WTC11 (cell line): ENCODE measurements around the gene LINS1. TPM values are rescaled to one million over a fixed set of nuclear protein-coding genes. Genes with fewer than 3 reads are reported as not detected.

ENCODE experiments used
- ATAC-seq: fragments of 200-7000 bp; cut with Tn5 transposase; 2 replicates; pipeline ENCODE4 v1.10.0; 2021; ENCODE audit warnings: mild to moderate bottlenecking, moderate library complexity
- CTCF ChIA-PET: fragments of 300-600 bp; sonication (Branson Sonifier 250); formaldehyde crosslinking; loops from one replicate; lab custom pipeline; 2021; ENCODE audit warnings: antibody characterized with exemption; lab: Charles Lee
- POLR2A ChIA-PET: fragments of 350-600 bp; sonication (Branson Sonifier 250); formaldehyde crosslinking; loops from one replicate; lab custom pipeline; 2021; ENCODE audit warnings: antibody characterized with exemption; lab: Charles Lee
- DNase-seq: peaks from one replicate; pipeline ENCODE4 v3.0.0; 2021; ENCODE audit warnings: low spot score
- H3K27ac Mint-ChIP-seq: 2 replicates; pipeline ENCODE4 v1.8.0; 2021; ENCODE audit warnings: mixed read lengths
- H3K27me3 Mint-ChIP-seq: 2 replicates; pipeline ENCODE4 v1.8.0; 2021; ENCODE audit warnings: low read depth, mild to moderate bottlenecking, moderate library complexity, mixed read lengths
- H3K36me3 Mint-ChIP-seq: 2 replicates; pipeline ENCODE4 v1.8.0; 2021; ENCODE audit warnings: mixed read lengths
- H3K4me1 Mint-ChIP-seq: 2 replicates; pipeline ENCODE4 v1.8.0; 2022; ENCODE audit warnings: mixed read lengths
- H3K4me3 Mint-ChIP-seq: 2 replicates; pipeline ENCODE4 v1.8.0; 2021; ENCODE audit warnings: mild to moderate bottlenecking, moderate library complexity, mixed read lengths
- H3K9me3 Mint-ChIP-seq: 2 replicates; pipeline ENCODE4 v1.8.0; 2021; ENCODE audit warnings: mixed read lengths
- AR ChIP-seq: fragments of 250-450 bp; sonication (Bioruptor Pico); IDR thresholded peaks from 2 replicates; pipeline ENCODE4 v1.9.0; 2021; ENCODE audit warnings: mild to moderate bottlenecking
- E2F5 ChIP-seq: sonication (generic); formaldehyde crosslinking; IDR thresholded peaks from 2 replicates; pipeline ENCODE4 v1.8.1; 2022; ENCODE audit warnings: mild to moderate bottlenecking, moderate library complexity, missing genetic modification reagents
- KAT7 ChIP-seq: sonication (generic); formaldehyde crosslinking; IDR thresholded peaks from 2 replicates; pipeline ENCODE4 v1.8.1; 2023; ENCODE audit warnings: missing genetic modification reagents, mild to moderate bottlenecking, borderline replicate concordance
- MAX ChIP-seq: sonication (generic); formaldehyde crosslinking; IDR thresholded peaks from 2 replicates; pipeline ENCODE4 v1.8.0; 2022; ENCODE audit warnings: mild to moderate bottlenecking, missing genetic modification reagents
- NFATC4 ChIP-seq: fragments of 250-450 bp; sonication (Bioruptor Pico); IDR thresholded peaks from 2 replicates; pipeline ENCODE4 v1.9.0; 2021; ENCODE audit warnings: mild to moderate bottlenecking
- NR3C1 ChIP-seq: sonication (generic); formaldehyde crosslinking; conservative IDR thresholded peaks from 2 replicates; pipeline ENCODE4 v1.8.1; 2023; ENCODE audit warnings: low read depth, mild to moderate bottlenecking, missing genetic modification reagents
- OVOL2 ChIP-seq: fragments of 250-450 bp; sonication (Bioruptor Pico); IDR thresholded peaks from 2 replicates; pipeline ENCODE4 v1.9.0; 2021; ENCODE audit warnings: mild to moderate bottlenecking, borderline replicate concordance
- RELA ChIP-seq: sonication (generic); formaldehyde crosslinking; IDR thresholded peaks from 2 replicates; pipeline ENCODE4 v1.8.1; 2022; ENCODE audit warnings: missing genetic modification reagents, mild to moderate bottlenecking, borderline replicate concordance
- SMAD4 ChIP-seq: sonication (generic); formaldehyde crosslinking; IDR thresholded peaks from 2 replicates; pipeline ENCODE4 v1.8.0; 2022; ENCODE audit warnings: mild to moderate bottlenecking, missing genetic modification reagents
- SOX15 ChIP-seq: fragments of 250-450 bp; sonication (Bioruptor Pico); IDR thresholded peaks from 2 replicates; pipeline ENCODE4 v1.9.0; 2021; ENCODE audit warnings: mild to moderate bottlenecking
- SP1 ChIP-seq: sonication (generic); formaldehyde crosslinking; conservative IDR thresholded peaks from 2 replicates; pipeline ENCODE4 v1.8.1; 2022; ENCODE audit warnings: missing genetic modification reagents
- TCF7 ChIP-seq: sonication (generic); formaldehyde crosslinking; IDR thresholded peaks from 2 replicates; pipeline ENCODE4 v1.8.0; 2022; ENCODE audit warnings: mild to moderate bottlenecking, low read depth, missing genetic modification reagents, moderate library complexity
- USF2 ChIP-seq: sonication (generic); formaldehyde crosslinking; IDR thresholded peaks from 2 replicates; pipeline ENCODE4 v1.8.1; 2023; ENCODE audit warnings: mild to moderate bottlenecking, missing genetic modification reagents, moderate library complexity
- ZBTB43 ChIP-seq: sonication (generic); formaldehyde crosslinking; IDR thresholded peaks from 2 replicates; pipeline ENCODE4 v1.8.1; 2023; ENCODE audit warnings: mild to moderate bottlenecking, missing genetic modification reagents
- ZNF219 ChIP-seq: sonication (generic); formaldehyde crosslinking; IDR thresholded peaks from 2 replicates; pipeline ENCODE4 v1.8.0; 2023; ENCODE audit warnings: missing genetic modification reagents, mild to moderate bottlenecking, borderline replicate concordance
- total RNA-seq: library from RNA; stranded (reverse); gene quantifications from 3 replicates; pipeline ENCODE4 v1.2.3, GENCODE V29; 2021
- TF ChIP-seq, protein P1 (sequence below): sonication (generic); formaldehyde crosslinking; IDR thresholded peaks from 2 replicates; pipeline ENCODE4 v1.8.0; 2022; ENCODE audit warnings: mild to moderate bottlenecking, missing genetic modification reagents
- TF ChIP-seq, protein P2 (sequence below): sonication (generic); formaldehyde crosslinking; IDR thresholded peaks from 2 replicates; pipeline ENCODE4 v1.8.1; 2022; ENCODE audit warnings: missing genetic modification reagents, borderline replicate concordance
- TF ChIP-seq, protein P3 (sequence below): fragments of 250-450 bp; sonication (Bioruptor Pico); IDR thresholded peaks from 2 replicates; pipeline ENCODE4 v2.1.2; 2022; ENCODE audit warnings: mild to moderate bottlenecking, moderate library complexity

The LINS1 gene
- total RNA-seq, 1 experiment from 2014 or later = 10.4 TPM

GRCh38 chr15:100569391-100569790 lies 32.6 kb downstream of the LINS1 start (continued):
- TF ChIP-seq, protein P1, sequence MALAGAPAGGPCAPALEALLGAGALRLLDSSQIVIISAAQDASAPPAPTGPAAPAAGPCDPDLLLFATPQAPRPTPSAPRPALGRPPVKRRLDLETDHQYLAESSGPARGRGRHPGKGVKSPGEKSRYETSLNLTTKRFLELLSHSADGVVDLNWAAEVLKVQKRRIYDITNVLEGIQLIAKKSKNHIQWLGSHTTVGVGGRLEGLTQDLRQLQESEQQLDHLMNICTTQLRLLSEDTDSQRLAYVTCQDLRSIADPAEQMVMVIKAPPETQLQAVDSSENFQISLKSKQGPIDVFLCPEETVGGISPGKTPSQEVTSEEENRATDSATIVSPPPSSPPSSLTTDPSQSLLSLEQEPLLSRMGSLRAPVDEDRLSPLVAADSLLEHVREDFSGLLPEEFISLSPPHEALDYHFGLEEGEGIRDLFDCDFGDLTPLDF (CRISPR knock-in tag) = no peak
- TF ChIP-seq ZBTB43 (CRISPR knock-in tag) = no peak
- TF ChIP-seq, all 79 proteins: peak for 0

GRCh38 chr15:100566850-100567628 lies 34.9 kb downstream of the LINS1 start:
- TF ChIP-seq SMAD4 (CRISPR knock-in tag) = no peak
- no peak for TF ChIP-seq NR3C1 (CRISPR knock-in tag)
- TF ChIP-seq RELA (CRISPR knock-in tag) = no peak
- TF ChIP-seq E2F5 (CRISPR knock-in tag) = no peak
- TF ChIP-seq OVOL2 = no peak
- TF ChIP-seq, protein P1 (CRISPR knock-in tag) = no peak
- no peak for TF ChIP-seq MAX (CRISPR knock-in tag)
- no peak for TF ChIP-seq SP1
- TF ChIP-seq, protein P2, sequence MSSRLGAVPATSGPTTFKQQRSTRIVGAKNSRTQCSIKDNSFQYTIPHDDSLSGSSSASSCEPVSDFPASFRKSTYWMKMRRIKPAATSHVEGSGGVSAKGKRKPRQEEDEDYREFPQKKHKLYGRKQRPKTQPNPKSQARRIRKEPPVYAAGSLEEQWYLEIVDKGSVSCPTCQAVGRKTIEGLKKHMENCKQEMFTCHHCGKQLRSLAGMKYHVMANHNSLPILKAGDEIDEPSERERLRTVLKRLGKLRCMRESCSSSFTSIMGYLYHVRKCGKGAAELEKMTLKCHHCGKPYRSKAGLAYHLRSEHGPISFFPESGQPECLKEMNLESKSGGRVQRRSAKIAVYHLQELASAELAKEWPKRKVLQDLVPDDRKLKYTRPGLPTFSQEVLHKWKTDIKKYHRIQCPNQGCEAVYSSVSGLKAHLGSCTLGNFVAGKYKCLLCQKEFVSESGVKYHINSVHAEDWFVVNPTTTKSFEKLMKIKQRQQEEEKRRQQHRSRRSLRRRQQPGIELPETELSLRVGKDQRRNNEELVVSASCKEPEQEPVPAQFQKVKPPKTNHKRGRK (CRISPR knock-in tag) = no peak
- TF ChIP-seq, all 79 proteins: peak for 0
- H3K4me3 Mint-ChIP-seq = no peak overlapping the region
- H3K27ac Mint-ChIP-seq = no peak overlapping the region
- no peaks in the 10 kb centered on the region for H3K9me3 Mint-ChIP-seq
- DNase-seq (no peak), ATAC-seq (no peak)
- ChIA-PET POLR2A (no interaction called here), CTCF (no interaction called here)
- peaks cover 2% of the 10 kb centered on the region; the same call in 1 of the 2 replicates for H3K27me3 Mint-ChIP-seq
- peaks cover 6% of the 10 kb centered on the region; the same call in 1 of the 2 replicates for H3K36me3 Mint-ChIP-seq
- H3K4me1 Mint-ChIP-seq = no peaks in the 10 kb centered on the region

GRCh38 chr15:100565591-100565990 lies 36.4 kb downstream of the LINS1 start:
- POLR2A ChIA-PET = no interaction called here
- CTCF ChIA-PET = no interaction called here
- TF ChIP-seq, protein P3, sequence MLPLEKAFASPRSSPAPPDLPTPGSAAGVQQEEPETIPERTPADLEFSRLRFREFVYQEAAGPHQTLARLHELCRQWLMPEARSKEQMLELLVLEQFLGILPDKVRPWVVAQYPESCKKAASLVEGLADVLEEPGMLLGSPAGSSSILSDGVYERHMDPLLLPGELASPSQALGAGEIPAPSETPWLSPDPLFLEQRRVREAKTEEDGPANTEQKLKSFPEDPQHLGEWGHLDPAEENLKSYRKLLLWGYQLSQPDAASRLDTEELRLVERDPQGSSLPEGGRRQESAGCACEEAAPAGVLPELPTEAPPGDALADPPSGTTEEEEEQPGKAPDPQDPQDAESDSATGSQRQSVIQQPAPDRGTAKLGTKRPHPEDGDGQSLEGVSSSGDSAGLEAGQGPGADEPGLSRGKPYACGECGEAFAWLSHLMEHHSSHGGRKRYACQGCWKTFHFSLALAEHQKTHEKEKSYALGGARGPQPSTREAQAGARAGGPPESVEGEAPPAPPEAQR (CRISPR knock-in tag) = no peak
- TF ChIP-seq E2F5 (CRISPR knock-in tag) = no peak
- TF ChIP-seq ZNF219 (CRISPR knock-in tag) = no peak
- TF ChIP-seq TCF7 (CRISPR knock-in tag) = no peak
- TF ChIP-seq SOX15 (CRISPR knock-in tag) = no peak
- TF ChIP-seq USF2 (CRISPR knock-in tag) = no peak
- no peak for TF ChIP-seq AR (CRISPR knock-in tag)
- no peak for TF ChIP-seq KAT7 (CRISPR knock-in tag)
- no peak for TF ChIP-seq NFATC4 (CRISPR knock-in tag)
- no peak for TF ChIP-seq MAX (CRISPR knock-in tag)

More at GRCh38 chr15:100565591-100565990, 36.4 kb downstream of the LINS1 start:
- Mint-ChIP-seq H3K9me3 (no peaks in the 10 kb centered on the region), H3K4me1 (no peaks in the 10 kb centered on the region), H3K27ac (no peak overlapping the region), H3K27me3 (peaks cover 2% of the 10 kb centered on the region; the same call in 1 of the 2 replicates), H3K36me3 (peaks cover 3% of the 10 kb centered on the region; the same call in 1 of the 2 replicates), H3K4me3 (no peak overlapping the region)
- ATAC-seq (no peak), DNase-seq (no peak)
